Nucleus accumbens (tissue), 56 donors: ENCODE measurements around the gene INPP5B.
"Not testable (repeated sequence)": the region's sequence is repeated elsewhere in the genome, so short reads cannot be mapped to it uniquely, and the experiment has no call there.

ENCODE experiments used
- DNase-seq, 56 donors: peaks; one replicate each; lab custom pipeline; 2025; lab: John Stamatoyannopoulos, UW

Gene INPP5B

GRCh38 chr1:37946703-37947360, at the start of gene INPP5B:
TSS of gene INPP5B (minus strand) at chr1:37947053. CDS start at chr1:37946308, 745 bp downstream.
- DNase-seq: peak; percentile 53 to 92 (median 82)

- DNase-seq: peak in 8 of 56 donors; percentile 18 to 72 (median 41)
These were observed 49.0 kb upstream of the INPP5B start for GRCh38 chr1:37995751-37996345.

DNA sequence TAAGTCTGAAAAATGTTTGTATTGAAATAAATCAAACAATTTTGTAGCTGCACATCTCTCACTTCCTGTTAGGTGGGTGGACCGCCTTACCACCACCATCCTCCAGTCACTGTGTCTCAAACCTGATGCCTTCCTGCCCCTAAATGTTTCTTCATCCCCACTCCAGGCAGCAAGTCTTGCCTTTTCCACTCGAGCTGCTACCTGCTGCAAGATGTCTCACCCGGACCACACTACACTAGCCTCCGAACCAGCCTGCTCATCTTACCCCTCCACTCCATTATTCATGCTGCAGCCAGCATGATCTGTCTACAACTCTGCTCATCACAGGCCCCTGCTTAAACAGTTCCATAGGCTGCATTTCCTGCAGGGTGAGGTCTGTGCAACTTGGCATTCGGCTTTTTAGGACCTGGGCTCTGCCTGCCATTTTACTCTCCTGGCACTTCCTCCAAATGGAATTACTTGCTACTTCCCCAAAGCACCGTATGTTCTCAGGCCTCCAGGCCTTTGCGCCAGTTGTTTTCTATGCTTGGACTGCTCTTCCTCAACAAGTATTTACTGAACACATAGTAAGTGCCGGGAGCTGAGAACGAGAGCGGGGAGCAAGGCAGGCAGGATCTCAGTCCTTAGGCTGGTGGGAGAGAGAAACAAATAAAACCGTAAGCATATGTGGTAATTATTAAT, 48.2 kb upstream of the INPP5B start:
- no peak for DNase-seq

- DNase-seq: peak in 5 of 56 donors; percentile 39 to 76 (median 43)
These were observed 42.6 kb upstream of the INPP5B start for GRCh38 chr1:37989361-37989930.

- no peak for DNase-seq
These were observed 40.8 kb upstream of the INPP5B start for GRCh38 chr1:37987679-37988078.

DNA sequence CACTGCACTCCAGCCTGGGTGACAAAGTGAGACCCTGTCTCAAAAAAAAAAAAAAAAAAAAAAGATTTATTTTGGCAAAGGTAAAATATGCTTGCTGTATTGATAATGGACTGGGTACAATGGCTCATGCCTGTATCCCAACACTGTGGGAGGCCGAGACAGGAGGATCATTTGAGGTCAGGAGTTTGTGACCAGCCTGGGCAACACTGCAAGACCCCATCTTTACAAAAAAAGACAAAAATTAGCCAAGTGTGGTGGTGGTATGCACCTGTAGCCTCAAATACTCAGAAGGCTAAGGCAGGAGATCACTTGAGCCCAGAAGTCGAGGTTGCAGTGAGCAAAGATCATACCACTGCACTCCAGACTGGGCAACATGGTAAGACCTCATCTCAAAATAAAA, 36.7 kb upstream of the INPP5B start:
- DNase-seq: no peak

DNA sequence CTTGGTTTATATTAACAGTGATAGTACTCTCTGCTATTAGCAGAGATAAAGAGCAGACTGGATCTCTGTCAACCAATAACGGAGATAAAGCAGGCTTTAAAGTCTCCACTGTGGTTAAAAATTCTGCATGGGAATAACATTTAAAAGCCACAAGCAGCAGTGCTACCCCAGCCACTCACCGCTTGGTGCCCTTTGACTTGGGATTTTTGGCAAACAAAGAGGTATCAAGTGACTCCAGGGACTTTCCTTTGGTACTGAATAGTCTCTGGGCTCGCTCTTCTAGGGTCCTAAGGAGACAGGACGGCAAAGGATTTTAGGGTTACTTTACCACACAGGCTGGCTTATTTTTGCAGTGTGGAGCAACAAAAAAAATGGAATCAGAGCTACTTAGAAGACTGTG, 31.7 kb upstream of the INPP5B start:
- DNase-seq: no peak

DNA sequence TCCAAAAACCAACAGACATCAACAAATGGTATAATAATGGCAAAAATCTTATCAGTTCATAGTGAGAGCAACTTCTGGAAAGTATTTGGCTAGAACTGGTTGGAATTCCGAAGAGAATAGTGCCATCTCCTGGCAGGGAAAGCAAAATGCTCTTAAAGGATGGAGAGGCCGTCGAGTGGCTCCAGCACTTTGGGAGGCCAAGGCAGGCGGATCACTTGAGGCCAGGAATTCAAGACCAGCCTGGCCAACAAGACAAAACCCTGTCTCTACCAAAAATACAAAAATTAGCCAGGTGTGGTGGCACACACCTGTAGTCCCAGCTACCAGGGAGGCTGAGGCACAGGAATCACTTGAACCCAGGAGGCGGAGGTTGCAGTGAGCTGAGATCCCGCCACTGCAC, 28.2 kb upstream of the INPP5B start:
- peak in 2 of 56 donors; percentile 7 to 16 for DNase-seq

DNA sequence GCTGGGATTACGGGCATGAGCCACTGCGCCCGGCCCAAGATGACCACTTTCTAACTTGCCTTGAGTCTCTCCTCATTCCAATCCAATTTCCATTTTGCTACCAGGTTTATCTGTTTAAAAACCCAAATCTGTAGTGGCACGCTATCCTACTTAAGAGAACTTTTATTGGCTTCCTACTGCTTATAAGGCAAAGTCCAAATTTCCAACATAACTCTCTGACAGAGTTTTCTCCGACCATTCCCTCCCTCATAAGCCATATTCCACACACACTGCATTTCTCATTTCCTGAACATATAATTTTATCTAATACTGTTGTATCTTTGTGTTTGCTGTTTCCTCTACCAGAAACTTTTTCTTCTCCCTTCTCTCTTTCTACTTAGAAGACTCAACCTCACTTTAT, 27.7 kb upstream of the INPP5B start:
- no peak for DNase-seq

DNA sequence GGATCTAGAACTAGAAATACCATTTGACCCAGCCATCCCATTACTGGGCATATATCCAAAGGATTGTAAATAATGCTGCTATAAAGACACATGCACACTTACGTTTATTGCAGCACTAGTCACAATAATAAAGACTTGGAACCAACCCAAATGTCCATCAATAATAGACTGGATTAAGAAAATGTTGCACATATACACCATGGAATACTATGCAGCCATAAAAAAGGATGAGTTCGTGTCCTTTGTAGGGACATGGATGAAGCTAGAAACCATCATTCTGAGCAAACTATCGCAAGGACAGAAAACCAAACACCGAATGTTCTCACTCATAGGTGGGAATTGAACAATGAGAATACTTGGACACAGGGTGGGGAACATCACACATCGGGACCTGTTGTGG, 26.8 kb upstream of the INPP5B start:
- not testable (repeated sequence) for DNase-seq

GRCh38 chr1:37965301-37965700, 18.4 kb upstream of the INPP5B start:
- DNase-seq: no peak

- not testable (repeated sequence) for DNase-seq
These were observed 17.3 kb upstream of the INPP5B start for GRCh38 chr1:37964106-37964505.

GRCh38 chr1:37958690-37959089, 11.8 kb upstream of the INPP5B start:
- no peak for DNase-seq

- no peak for DNase-seq
These were observed 8.8 kb upstream of the INPP5B start for GRCh38 chr1:37955685-37956084.

DNA sequence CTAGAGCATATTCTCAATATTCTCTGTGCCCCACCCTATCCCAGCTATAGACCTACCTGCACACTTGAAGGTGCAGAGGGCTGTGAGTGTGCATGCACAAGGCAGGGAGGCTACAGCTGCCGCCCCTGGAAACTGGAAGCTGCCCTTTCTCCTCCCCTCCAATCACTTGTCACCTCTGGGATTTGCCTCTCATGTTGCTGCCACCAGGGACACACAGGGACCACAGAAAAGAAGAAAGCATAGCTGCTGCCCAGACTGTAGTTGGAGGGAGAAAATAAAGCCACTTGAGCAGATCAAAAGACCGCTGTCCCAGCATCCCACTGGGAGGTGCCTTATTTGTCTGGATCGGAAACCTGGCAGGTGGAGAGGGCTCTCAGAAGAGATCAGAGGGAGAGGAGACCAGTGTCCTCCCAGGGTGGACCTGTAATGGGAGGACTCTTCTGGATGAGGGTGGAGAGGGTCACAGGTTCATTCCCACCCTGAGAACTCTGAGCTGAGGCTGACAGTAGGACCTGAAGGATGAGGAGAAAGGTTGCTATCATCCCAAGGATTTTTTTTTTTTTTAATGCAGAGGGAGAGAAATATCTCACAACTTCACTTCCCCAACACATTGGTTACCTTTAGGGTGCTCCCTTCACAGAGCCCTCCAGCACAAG, 7.6 kb upstream of the INPP5B start:
- no peak for DNase-seq

DNA sequence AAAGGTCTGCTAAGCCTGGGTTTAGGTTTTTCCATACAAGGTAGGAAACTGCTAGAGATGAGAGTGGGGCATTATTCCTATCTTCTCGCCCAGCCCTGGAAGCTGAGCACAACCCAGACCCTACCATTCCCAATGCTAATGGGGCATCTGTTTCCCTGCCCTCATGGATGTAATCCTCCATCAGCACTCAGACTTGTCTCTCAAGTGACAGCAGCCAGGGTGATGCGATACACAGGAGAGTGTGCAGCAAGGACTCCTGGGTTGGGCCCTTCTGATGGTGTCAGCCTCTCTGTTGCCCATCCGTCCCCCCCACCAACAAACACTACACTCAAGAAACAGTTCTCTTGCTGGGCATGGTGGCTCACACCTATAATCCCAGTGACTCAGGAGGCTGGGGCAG, 5.9 kb upstream of the INPP5B start:
- no peak for DNase-seq

- DNase-seq: no peak
These were observed 5.2 kb upstream of the INPP5B start for GRCh38 chr1:37951783-37952624.

GRCh38 chr1:37951041-37951782, 4.4 kb upstream of the INPP5B start:
- no peak for DNase-seq

DNA sequence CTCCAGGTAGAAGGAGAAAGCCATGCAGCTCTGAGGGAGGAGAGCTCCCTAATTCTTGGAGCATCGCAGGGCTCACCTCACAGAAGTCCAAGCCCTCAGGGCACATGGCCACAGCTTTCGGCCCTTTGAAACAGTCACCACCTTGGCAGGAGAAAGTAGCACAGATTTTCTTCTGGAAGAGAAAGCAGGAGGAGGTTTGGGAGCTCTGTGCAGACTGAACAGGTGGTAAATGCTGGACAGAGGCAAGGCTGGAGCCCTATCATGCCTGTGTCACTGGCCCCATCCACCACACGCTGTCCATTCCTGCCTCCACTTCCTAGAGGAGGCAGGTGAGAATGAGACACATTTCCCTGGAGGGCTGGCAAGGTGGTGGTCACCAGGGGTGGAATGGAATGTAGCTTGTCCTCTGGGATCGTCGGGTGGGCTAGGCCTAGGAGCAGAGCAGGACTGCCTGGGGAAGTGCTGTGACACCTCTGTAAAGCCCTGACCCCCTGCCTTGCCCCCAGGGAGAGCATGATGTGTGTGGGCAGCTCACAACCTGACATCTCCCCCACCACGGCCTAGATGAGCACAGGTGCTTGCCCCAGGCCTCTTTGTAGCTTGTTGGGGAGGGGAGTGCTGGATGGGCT, 2.8 kb upstream of the INPP5B start:
- no peak for DNase-seq
